Activated CD4-positive, alpha-beta T cell treated with anti-CD3 and anti-CD28 coated beads, Interleukin-2, amount 50 U/mL, for 4 hours (primary cell): ENCODE data around the gene PTPN21.
"Not testable (repeated sequence)": the region's sequence is repeated elsewhere in the genome, so short reads cannot be mapped to it uniquely, and the experiment has no call there.

Experiments
- DNase-seq, 2 experiments: peaks; one replicate each; pipeline ENCODE4 v3.0.0-alpha.2; 2020

Gene PTPN21

DNA sequence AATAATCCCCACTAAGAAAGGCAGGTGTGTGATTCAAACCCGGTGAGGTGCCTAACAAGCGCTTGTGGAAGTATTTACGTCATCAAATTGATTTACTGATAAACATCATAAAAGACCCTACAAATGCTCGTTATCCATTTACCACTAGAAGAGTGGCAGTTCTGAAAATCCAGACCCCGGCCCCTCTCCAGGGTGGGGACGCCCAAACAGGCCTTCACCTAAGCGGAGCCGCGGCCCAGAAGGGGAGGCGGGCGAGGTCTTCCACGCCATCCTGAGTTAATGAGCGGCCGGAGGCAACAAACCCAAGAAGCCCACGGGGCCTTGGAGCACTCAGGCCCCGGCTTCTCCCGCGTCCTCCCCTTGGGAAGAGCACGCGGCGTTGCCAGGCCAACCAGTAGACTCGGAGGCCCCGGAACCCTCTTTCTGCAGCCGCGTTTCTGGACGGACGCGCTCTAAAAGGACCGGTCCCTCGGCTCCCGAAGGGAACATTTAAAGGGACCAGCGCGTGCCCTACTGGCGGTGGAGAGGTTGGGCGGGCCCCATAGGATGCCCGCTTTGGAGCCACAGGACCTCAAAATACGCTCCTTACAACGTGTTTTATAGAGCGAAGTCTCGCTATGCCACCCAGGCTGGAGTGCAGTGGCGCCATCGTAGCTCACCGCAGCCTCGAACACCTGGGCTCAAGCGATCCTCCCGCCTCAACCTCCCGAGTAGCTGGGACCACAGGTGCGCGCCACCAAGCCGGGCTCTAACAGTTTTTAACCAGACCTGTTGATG is 3.5 kb downstream of the PTPN21 start:
- peak; percentile 25 to 26 for DNase-seq

- no peak for DNase-seq
Measured at GRCh38 chr14:88550078-88550477, 4.7 kb downstream of the PTPN21 start.

- no peak for DNase-seq
Measured at GRCh38 chr14:88547386-88547780, 7.4 kb downstream of the PTPN21 start.

GRCh38 chr14:88546621-88547385 is 8.0 kb downstream of the PTPN21 start:
- DNase-seq = no peak

GRCh38 chr14:88545256-88545655 is 9.6 kb downstream of the PTPN21 start:
- no peak for DNase-seq

GRCh38 chr14:88542857-88543795 is 11.7 kb downstream of the PTPN21 start:
- no peak for DNase-seq

- DNase-seq = no peak
Measured at GRCh38 chr14:88541324-88541723, 13.5 kb downstream of the PTPN21 start.

DNA sequence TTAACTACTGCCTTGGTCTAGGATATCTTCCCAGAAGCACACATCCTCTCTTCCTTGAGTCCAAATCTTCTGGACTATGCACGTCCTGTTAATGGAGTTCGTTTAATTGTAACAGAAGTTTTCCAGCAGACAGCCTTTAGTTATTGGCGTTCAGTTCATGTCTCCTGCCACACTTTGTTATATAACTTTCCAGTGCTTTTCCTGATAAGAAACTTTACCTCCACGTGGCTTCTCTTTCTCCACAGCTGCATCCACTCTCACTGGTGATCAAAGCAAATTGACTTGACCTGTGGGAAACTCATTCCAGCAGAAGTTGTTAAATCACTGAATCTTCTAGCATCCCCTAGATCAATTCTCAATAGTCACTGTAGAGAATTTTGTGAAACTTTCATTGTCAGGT is 19.0 kb downstream of the PTPN21 start:
- no peak for DNase-seq

DNA sequence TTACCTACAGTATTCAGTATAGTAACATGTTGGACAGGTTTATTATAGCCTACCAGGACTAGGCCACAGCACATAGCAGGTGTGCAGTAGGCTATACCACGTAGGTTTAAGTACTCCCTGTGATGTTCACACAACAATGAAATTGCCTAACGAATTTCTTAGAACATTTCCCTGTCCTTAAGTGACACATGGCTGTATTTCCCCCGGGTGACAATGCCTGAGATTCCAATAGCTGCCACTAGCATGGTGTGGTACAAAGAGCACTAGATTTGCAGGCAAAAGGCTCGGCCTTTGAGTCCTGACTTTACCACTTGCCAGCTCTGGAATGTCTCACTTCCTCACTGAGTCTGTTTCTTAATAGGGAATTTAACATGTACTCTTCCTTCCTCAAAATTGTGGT is 19.7 kb downstream of the PTPN21 start:
- DNase-seq = no peak

DNA sequence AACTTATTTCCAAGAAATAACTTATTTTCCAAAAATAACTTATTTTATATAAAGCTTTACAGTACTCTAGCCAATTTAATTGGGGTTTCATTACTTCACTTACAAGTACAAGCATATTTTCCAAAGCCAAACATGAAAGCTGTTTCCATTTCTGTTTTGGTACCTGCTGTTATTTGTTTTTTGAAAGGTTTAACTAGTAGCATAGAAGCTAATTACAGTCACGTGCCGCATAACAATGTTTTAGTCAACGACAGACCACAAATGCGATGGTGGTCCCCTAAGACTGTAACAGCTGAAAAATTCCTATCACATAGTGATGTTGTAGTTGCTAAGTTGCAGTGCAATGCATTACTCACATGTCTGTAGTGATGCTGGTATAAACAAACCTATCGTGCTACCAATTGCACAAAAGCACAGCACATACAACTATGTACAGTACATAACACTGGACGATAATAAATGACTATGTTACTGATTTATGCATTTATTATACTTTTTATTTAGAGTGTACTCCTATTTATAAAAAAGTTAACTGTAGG is 21.7 kb downstream of the PTPN21 start:
- DNase-seq = no peak

DNA sequence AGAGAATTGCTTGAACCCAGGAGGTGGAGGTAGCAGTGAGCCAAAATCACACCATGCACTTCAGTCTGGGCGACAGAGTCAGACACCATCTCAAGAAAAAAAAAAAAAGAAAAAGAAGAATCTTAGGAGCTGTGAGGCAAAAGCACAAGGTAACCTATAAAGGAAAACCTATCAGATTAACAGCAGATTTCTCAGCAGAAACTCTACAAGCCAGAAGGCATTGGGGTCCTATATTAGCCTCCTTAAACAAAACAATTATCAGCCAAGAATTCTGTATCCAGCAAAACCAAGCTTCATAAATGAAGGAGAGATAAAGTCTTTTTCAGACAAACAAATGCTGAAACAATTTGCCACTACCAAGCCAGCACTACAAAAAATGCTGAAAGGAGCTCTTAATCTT is 24.9 kb downstream of the PTPN21 start:
- not testable (repeated sequence) for DNase-seq

- no peak for DNase-seq
Measured at GRCh38 chr14:88522393-88522792, 32.4 kb downstream of the PTPN21 start.

DNA sequence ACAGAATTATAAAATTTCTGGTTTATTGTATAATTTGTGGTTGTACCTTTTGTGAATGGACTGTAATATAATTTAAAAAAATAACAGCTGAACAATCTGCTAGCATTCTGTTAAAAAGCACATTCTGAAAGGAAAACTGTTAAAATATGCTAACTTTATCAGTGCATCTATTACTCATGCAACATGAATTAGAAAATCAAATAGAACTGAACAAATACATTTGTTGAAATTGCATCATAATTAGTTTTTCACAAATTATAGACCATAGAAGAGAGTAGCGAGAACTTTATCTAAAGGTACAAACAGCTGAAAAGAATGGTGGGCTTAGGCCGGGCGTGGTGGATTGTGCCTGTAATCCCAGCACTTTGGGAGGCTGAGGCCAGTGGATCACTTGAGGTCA is 33.0 kb downstream of the PTPN21 start:
- DNase-seq = no peak

GRCh38 chr14:88519907-88520306 is 34.9 kb downstream of the PTPN21 start:
- DNase-seq = no peak

DNA sequence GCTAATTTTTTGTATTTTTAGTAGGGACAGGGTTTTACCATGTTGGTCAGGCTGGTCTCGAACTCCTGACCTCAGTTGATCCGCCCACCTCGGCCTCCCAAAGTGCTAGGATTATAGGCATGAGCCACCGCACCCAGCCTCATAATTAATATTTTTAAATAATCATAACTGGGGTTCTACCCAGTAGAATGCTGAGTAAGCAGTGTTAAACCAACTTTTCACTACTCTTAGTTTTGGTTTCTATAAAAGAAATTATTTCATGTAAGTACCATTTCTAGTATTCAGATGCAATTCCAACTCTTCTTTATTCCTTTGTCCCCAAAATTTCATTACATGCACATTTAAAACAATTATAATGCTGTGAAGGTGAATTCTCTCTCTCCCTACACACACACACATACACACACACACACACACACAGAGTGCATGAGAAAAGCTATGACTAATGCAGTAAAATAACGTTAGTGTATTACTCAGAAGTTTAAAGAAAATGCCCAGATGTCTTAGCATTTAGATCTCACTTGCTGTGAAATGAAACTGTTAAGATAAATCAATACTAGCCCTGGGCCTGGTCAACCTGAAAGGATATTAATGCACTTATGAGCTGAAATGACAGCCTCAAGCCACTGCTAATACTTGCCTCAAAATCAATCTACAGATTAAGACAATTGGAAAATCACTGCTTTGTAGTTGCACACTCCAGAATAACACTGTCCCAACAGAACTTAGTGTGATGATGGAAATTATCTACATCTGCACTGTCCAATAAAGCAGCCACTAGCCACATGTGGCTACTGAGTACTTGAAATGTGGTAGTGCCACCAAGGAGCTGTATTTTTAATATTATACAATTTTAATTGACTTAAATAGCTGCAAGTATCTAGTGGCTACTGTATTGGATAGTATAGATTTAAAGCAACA is 36.0 kb downstream of the PTPN21 start:
- no peak for DNase-seq

DNA sequence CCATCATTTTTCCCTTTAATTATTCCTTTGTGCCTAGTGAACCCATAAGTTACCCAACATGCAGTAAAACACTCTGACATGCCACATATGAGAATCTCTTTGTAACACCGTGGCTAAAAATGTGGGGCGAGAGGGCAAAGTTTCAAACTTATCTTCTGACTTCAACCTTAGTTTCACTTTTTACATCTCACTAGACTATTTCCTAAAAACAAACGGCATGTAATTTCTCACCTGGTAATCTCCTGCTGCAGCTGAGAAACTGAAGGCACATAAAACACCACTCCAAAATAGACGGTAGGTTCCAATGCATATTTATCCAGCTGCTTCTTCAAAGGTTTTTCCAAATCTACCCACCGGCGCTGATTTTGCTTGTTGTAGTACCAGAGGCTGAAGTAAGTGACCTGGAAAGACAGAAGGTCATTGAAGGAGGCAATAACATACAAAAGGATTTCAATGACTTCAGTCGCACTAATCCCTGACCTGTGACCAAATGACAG is 37.9 kb downstream of the PTPN21 start:
- no peak for DNase-seq

GRCh38 chr14:88515499-88516221 is 39.1 kb downstream of the PTPN21 start:
- DNase-seq = no peak

- DNase-seq = no peak
Measured at GRCh38 chr14:88507208-88507607, 47.6 kb downstream of the PTPN21 start.

DNA sequence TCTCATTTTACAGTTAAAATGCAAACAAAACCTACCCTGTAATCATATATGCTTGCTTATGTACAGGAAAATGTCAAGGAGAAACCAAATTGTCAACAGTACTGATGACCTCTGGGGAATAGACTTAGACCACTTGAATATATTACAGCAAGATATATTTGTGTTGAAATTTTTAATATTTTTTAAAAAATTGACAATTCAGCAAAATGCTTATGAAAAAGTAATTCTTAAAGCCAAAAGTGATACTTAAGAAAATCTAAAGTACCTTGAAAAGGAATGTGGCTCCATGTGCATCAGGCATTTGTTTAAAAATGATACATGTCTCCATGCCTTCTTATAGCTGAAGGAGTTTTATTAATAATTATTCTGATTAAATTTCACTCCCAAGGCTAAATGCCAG is 49.2 kb downstream of the PTPN21 start:
- DNase-seq = no peak

GRCh38 chr14:88504602-88505001 is 50.2 kb downstream of the PTPN21 start:
- no peak for DNase-seq
